Measurements from ENCODE around the gene EMX1. TPM values are rescaled to one million over a fixed set of nuclear protein-coding genes. Genes with fewer than 3 reads are reported as not detected.

The EMX1 gene
- total and polyA plus RNA-seq, 5 experiments from 2014 or later, result not detected

DNA sequence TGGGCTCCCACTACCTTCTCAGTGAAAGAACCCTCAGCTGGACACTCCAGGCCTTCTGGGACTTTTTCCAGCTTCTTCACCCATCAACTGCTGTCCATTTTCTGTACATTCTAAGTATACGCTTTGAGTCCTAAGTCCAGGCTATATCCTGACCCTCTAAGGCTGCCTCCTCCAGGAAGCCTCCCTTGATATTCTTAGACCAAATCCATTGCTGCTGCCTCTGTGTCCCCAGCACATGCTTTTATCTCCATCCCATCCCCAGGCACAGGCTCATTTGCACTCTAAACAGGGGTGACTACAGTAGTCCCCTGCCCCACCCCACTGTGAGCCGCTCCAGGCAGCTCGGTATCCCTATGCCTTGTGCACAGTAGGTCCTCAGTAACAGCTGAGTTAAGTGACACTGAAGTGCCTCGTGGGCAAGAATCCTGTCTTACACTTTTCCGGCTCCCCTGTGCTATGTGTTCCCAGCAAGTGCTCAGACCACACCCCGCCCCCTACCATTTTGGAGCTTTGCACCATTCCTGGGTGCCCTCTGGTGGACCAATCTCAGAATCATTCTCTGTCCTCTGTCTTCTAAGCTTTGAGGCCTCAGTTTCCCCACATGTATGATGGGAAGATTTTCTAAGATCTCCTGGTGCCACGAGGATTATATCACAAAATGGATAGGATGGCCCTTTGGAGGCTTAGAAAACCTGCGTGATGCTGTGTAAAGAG, 34.9 kb downstream of the EMX1 start:
- H3K27me3 Mint-ChIP-seq, result no peaks in the 10 kb centered on the region
- H3K9me3 Mint-ChIP-seq, result peaks cover 0 to 2% (median 0%) of the 10 kb centered on the region in 9 donors
- POLR2A ChIA-PET, result no interaction called here
- H3K4me3 Mint-ChIP-seq, result no peak overlapping the region
- no peak for DNase-seq
- peak overlapping the region in 1 of 10 donors; percentile 68 for H3K27ac Mint-ChIP-seq
- no peak for ATAC-seq
- H3K36me3 Mint-ChIP-seq, result peaks cover 0 to 4% (median 0%) of the 10 kb centered on the region in 3 donors
- H3K4me1 Mint-ChIP-seq, result peaks cover 20 to 36% (median 31%) of the 10 kb centered on the region in 4 donors

DNA sequence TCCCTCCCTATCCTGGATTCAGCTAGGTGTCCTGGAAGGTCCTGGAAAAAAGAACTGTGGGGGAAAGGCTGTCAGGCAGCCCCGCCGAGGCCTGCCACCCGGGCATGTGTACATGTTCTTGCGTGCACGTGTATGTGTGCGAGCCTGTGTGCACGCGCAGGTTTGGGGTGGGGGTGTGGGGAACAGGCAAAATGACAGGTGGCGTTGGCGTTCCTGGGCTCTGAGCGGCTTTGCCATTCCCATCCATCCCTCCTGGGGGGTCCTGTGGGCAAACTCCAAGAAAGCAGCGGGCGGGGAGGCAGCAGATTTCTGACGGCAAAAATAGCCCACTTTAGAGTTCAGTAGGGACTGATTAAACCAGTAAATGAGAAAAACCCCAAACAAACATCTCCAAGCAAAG, 35.6 kb downstream of the EMX1 start:
- POLR2A ChIA-PET, result no interaction called here

DNA sequence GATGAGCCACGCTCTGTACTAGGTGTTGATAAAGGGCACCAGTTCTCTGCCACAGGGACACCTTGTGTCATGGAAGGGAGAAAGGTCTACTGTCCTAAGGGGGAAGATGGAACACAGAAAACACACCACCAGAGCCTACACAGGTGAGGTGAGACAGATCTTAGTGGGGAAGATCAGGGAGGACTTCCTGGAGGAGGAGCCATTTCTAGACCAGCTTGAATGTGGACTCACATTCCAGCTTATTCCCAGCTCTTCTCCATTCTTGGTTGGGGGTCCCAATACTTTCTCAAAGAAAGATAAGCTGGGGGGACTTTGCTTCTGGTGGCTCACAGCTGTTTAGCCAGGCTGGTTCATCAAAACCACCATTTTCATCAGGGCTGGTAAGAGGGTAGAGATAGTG, 36.2 kb downstream of the EMX1 start:
- H3K9me3 Mint-ChIP-seq, result peaks cover 0 to 2% (median 0%) of the 10 kb centered on the region in 9 donors
- DNase-seq, result no peak
- no peaks in the 10 kb centered on the region for H3K27me3 Mint-ChIP-seq
- peaks cover 20 to 36% (median 33%) of the 10 kb centered on the region in 4 donors for H3K4me1 Mint-ChIP-seq
- H3K27ac Mint-ChIP-seq, result peak overlapping the region in 8 of 10 donors; percentile 67 to 88 (median 78)
- ATAC-seq, result no peak
- peak overlapping the region; percentile 26 to 84 (median 68) for H3K4me3 Mint-ChIP-seq
- POLR2A ChIA-PET, result no interaction called here
- peaks cover 0 to 4% (median 0%) of the 10 kb centered on the region in 3 donors for H3K36me3 Mint-ChIP-seq

More for the DNA sequence above, 35.6 kb downstream of the EMX1 start:
- peak overlapping the region in 2 of 10 donors; percentile 27 to 77 for H3K27ac Mint-ChIP-seq
- H3K9me3 Mint-ChIP-seq, result peaks cover 0 to 2% (median 0%) of the 10 kb centered on the region in 9 donors
- peaks cover 0 to 4% (median 0%) of the 10 kb centered on the region in 3 donors for H3K36me3 Mint-ChIP-seq
- ATAC-seq (no peak), DNase-seq (no peak)
- H3K4me3 Mint-ChIP-seq, result peak overlapping the region in 2 of 10 donors; percentile 23 to 72
- H3K27me3 Mint-ChIP-seq, result no peaks in the 10 kb centered on the region
- peaks cover 20 to 36% (median 33%) of the 10 kb centered on the region in 4 donors for H3K4me1 Mint-ChIP-seq

DNA sequence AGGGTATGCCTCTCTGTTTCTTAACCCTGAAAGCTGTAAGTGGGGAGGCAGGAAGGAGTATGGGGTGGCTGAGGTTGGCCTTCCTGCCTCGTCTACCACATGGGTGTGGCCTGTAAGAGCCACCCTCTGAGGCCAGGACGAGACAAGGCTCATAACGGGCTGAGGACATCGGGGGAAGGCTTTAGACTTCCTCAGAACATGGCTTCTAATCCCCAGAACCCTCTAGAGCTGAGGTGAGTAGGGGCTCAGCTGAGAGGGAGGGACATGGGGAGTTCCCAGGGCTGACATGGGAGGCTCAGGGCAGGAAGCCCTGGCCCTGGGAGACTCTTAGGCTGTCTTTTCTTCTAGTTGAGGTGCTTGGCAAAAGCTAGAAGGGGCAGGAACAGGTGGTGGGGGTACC, 36.7 kb downstream of the EMX1 start:
- peaks cover 0 to 4% (median 0%) of the 10 kb centered on the region in 3 donors for H3K36me3 Mint-ChIP-seq

DNA sequence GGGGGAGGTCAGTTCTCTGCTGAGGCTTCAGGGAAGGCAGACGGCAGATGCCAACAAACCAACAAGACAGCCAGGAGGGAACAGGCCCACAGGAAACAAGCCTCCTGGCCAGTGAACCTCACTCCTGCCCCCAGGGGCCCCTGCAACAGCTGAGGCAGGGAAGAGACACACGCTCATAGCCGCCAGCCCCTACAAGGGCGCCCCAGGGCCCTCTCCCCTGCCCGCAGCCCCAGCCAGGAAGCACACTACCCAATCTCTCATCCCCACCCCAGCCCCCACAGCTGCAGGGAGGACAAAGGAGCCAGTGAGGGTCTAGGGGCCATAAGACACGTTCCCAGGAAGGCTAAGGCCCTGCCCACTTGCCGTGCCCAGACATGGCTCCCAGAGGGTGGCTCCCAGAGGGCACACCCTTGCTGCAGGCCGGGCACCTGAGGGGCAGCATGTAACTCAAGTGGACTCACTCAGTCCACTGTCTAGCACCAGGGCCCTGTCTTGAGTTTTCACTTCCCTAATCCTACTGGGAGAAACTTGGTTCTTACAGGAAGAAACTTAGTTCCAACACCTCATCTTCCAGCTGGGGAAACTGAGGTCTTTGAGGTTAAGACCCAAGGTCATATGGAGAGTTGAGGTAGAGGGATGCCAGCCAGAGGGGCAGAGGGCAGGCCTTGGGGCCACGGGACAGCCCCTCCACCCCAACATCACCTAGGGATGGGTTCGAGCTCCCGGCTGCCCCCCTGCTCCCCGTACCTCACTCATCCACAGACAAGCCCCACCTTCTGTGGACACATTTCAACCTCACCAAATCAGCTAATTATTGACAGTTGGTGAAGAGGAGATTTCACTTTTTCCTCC, 37.3 kb downstream of the EMX1 start:
- no peaks in the 10 kb centered on the region for H3K27me3 Mint-ChIP-seq
- no peak for DNase-seq
- peak overlapping the region in 9 of 10 donors; percentile 39 to 88 (median 79) for H3K27ac Mint-ChIP-seq
- H3K9me3 Mint-ChIP-seq, result peaks cover 0 to 2% (median 0%) of the 10 kb centered on the region in 9 donors
- POLR2A ChIA-PET, result no interaction called here
- H3K36me3 Mint-ChIP-seq, result peaks cover 0 to 4% (median 0%) of the 10 kb centered on the region in 3 donors
- H3K4me3 Mint-ChIP-seq, result peak overlapping the region; percentile 49 to 85 (median 72)
- ATAC-seq, result peak in 1 of 2 donors; percentile 17
- peaks cover 16 to 36% (median 33%) of the 10 kb centered on the region in 4 donors for H3K4me1 Mint-ChIP-seq

More for the DNA sequence above, 36.7 kb downstream of the EMX1 start:
- Mint-ChIP-seq H3K4me1 (peaks cover 16 to 36% (median 33%) of the 10 kb centered on the region in 4 donors), H3K9me3 (peaks cover 0 to 2% (median 0%) of the 10 kb centered on the region in 9 donors), H3K4me3 (peak overlapping the region; percentile 49 to 85 (median 72)), H3K27ac (peak overlapping the region; percentile 47 to 88 (median 78)), H3K27me3 (no peaks in the 10 kb centered on the region)
- peak in 4 of 10 donors; percentile 6 to 31 (median 12) for DNase-seq
- POLR2A ChIA-PET, result no interaction called here
- peak; percentile 64 to 83 for ATAC-seq

DNA sequence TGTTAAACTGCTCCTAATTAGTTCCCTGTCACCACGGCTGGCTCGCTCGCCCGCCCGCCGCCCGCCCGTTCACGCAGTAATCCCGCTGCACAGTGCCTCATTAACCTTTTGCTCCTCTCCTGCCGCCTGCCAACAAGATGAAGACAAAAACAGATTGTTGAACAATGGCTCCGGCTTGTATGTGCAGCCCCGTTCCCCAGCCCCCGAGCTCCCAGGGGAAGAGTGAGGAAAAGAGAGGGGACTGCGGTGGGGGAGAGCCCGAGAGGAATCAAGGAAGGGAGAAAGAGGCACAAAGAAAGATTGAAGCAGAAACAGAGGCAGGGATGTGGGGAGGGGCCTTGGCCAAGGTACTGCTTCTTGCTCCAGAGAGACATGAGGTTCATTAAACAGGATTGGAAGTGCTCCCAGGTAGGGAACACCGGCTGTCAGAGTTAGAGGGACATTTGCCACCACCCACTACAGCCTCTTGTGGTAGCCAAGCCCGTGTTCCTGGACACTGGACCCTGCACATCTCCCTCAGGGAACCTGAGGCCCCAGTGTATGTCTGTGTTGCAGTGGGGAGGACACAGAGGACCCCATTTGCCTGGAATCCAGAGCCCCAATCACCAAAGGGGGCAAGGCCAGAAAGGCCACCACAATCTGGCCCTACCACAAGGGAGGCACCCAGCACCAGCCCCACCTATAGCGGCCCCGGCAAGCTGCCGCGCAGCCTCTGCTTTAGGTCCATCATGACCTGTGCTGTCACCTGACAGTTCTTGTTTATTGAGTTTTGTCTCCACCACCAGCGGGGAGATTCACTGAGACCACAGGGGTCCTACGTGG, 38.1 kb downstream of the EMX1 start:
- Mint-ChIP-seq H3K4me3 (peak overlapping the region in 4 of 10 donors; percentile 1 to 53 (median 42)), H3K36me3 (peaks cover 0 to 4% (median 0%) of the 10 kb centered on the region in 3 donors), H3K27ac (peak overlapping the region in 3 of 10 donors; percentile 17 to 74 (median 61)), H3K4me1 (peaks cover 17 to 36% (median 33%) of the 10 kb centered on the region in 4 donors), H3K9me3 (peaks cover 0 to 2% (median 0%) of the 10 kb centered on the region in 9 donors), H3K27me3 (no peaks in the 10 kb centered on the region)
- ATAC-seq, result no peak
- DNase-seq, result no peak
- POLR2A ChIA-PET, result no interaction called here

DNA sequence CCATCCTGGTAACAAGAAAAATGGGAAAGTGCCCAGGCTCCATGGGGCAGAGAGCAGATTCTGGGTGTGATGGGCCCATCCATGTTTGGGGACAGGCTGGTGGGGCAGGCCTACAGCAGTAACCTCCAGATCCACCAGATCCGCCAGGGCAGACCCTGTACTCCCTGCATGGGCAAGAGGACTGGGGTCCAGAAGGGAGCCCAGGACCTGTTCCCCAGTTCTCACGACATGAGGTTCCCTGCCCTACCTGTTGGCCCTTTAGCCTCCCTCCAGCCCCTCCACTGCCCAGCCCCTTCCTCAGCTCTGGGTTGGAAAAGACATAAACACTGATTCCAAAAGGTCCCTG, 38.7 kb downstream of the EMX1 start:
- Mint-ChIP-seq H3K27ac (no peak overlapping the region), H3K4me1 (peaks cover 20 to 36% (median 33%) of the 10 kb centered on the region in 4 donors), H3K4me3 (no peak overlapping the region), H3K9me3 (peaks cover 0 to 2% (median 0%) of the 10 kb centered on the region in 9 donors), H3K27me3 (no peaks in the 10 kb centered on the region), H3K36me3 (peaks cover 0 to 4% (median 0%) of the 10 kb centered on the region in 3 donors)
- ATAC-seq, result no peak
- POLR2A ChIA-PET, result no interaction called here
- DNase-seq, result no peak

DNA sequence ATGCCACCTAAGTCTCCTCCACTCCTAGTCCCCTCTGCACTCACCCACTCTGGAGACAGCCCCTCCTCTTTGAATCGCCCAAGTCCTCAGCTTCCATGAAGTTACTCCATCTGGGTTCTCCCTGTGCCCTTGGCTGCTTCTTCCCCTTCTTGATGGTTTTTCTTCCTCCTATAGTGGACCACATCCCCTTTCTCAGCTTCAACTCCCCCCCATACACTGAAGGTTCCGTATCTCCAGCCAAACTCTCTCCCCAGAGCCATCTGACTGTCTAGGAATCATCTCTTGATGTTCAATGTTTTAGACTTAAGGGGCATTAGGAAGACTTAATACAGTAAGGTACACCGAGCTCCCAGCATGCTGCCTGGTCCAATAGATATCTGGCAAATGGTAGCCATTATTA, 39.6 kb downstream of the EMX1 start:
- Mint-ChIP-seq H3K4me1 (peaks cover 20 to 34% (median 32%) of the 10 kb centered on the region in 4 donors), H3K36me3 (peaks cover 0 to 4% (median 0%) of the 10 kb centered on the region in 3 donors), H3K27me3 (no peaks in the 10 kb centered on the region), H3K4me3 (peak overlapping the region in 2 of 10 donors; percentile 8 to 59), H3K9me3 (peaks cover 0 to 2% (median 0%) of the 10 kb centered on the region in 9 donors), H3K27ac (peak overlapping the region in 1 of 10 donors; percentile 20)
- ATAC-seq, result no peak
- no peak for DNase-seq
- POLR2A ChIA-PET, result no interaction called here

DNA sequence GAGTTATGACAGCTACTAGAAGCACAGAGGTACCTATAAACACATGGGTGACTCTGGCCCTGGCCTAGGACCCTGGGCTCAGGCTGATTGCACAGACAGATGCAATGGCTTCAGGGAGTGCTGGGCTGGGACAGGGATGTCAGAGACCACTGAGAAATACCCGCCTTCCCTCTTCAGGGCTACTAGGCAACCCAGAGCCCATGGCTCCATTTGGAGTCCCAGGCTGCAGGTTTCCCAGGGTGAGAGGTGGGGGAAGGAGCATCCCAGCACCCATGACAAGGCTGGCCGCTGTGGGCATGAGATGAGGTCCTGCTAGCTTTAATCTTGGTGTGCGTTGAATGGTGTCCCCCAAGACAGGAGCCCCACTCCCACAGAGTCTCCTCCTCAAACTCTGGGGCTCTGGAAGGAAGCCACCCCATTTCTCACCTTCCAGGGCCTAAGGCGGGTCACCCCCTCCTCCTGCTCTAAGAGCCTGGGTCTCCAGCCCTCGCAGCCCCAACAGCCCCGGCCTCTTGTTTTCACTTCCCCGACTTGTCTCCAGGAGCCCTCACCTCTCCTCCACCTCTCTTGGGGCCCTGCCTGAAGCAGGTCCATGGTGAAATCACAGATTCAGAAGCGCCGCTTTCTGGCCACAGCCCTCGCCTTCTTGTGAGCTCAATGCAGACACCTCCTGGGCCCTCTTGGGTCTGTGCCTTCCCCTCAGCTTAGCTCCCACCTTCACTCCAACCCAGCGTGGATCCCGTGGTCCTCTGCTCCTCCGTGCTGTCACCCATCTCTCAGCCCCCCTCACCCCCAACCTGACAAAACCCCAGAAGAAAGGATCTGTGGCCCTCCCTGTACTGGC, 41.4 kb downstream of the EMX1 start:
- no peak for DNase-seq
- H3K4me3 Mint-ChIP-seq, result no peak overlapping the region
- H3K36me3 Mint-ChIP-seq, result peaks cover 0 to 4% (median 0%) of the 10 kb centered on the region in 3 donors
- no peak overlapping the region for H3K27ac Mint-ChIP-seq
- ATAC-seq, result no peak
- no peaks in the 10 kb centered on the region for H3K27me3 Mint-ChIP-seq
- no peaks in the 10 kb centered on the region for H3K9me3 Mint-ChIP-seq
- H3K4me1 Mint-ChIP-seq, result peaks cover 14 to 26% (median 22%) of the 10 kb centered on the region in 4 donors
- POLR2A ChIA-PET, result no interaction called here

DNA sequence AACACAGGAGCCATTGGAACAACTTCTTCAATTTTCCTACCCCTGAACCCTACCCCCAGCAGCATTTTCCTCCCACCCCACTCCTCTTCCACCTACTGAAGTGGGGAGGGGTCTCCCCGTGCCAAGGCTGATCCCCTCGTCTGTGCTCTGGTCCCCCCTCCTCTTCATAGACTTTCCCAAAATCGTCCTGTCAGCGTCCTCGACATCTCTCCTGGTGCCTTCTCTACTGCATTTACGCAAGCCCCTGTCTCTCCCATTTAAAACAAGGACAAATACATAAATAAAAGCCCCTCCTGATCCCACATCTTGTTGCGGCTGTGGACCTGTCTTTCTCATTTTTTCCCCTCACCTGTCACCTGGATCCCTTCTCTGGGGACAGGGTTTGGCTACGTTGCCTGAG, 42.2 kb downstream of the EMX1 start:
- no peak overlapping the region for H3K27ac Mint-ChIP-seq
- ATAC-seq (no peak), DNase-seq (no peak)
- peaks cover 0 to 4% (median 0%) of the 10 kb centered on the region in 3 donors for H3K36me3 Mint-ChIP-seq
- H3K27me3 Mint-ChIP-seq, result no peaks in the 10 kb centered on the region
- POLR2A ChIA-PET, result no interaction called here
- peaks cover 7 to 18% (median 14%) of the 10 kb centered on the region in 4 donors for H3K4me1 Mint-ChIP-seq
- H3K9me3 Mint-ChIP-seq, result no peaks in the 10 kb centered on the region
- no peak overlapping the region for H3K4me3 Mint-ChIP-seq
